Osteocyte (in vitro differentiated cells): ENCODE results near the gene PLRG1. TPM values are rescaled to one million over a fixed set of nuclear protein-coding genes. Genes with fewer than 3 reads are reported as not detected.

Experiments
- DNase-seq: peaks from one replicate; pipeline ENCODE4 v3.0.0; 2021; ENCODE audit warnings: mixed read lengths; ENCODE audit not compliant: unreplicated experiment; ENCODE audit errors: extremely low spot score
- H3K27ac Mint-ChIP-seq: one replicate; pipeline ENCODE4 v1.8.0; 2021; ENCODE audit warnings: mild to moderate bottlenecking, mixed read lengths; ENCODE audit not compliant: unreplicated experiment
- H3K27me3 Mint-ChIP-seq: one replicate; pipeline ENCODE4 v1.8.0; 2021; ENCODE audit warnings: mixed read lengths; ENCODE audit not compliant: unreplicated experiment
- H3K36me3 Mint-ChIP-seq: one replicate; pipeline ENCODE4 v1.8.0; 2021; ENCODE audit warnings: mixed read lengths; ENCODE audit not compliant: unreplicated experiment
- H3K4me1 Mint-ChIP-seq: one replicate; pipeline ENCODE4 v1.8.0; 2021; ENCODE audit warnings: mixed read lengths; ENCODE audit not compliant: unreplicated experiment
- H3K4me3 Mint-ChIP-seq: one replicate; pipeline ENCODE4 v1.8.0; 2021; ENCODE audit warnings: mild to moderate bottlenecking, moderate library complexity, mixed read lengths; ENCODE audit not compliant: unreplicated experiment
- H3K9me3 Mint-ChIP-seq: one replicate; pipeline ENCODE4 v1.8.0; 2021; ENCODE audit warnings: mixed read lengths; ENCODE audit not compliant: unreplicated experiment
- total RNA-seq: library from RNA; stranded (reverse); gene quantifications from 2 replicates; pipeline ENCODE4 v1.2.1, GENCODE V29; 2021
- TF ChIP-seq, protein P1 (sequence below): fragments of 200-600 bp; sonication (generic); IDR thresholded peaks from 2 replicates; pipeline ENCODE4 v1.5.0; 2021; ENCODE audit warnings: antibody characterized with exemption, mild to moderate bottlenecking, moderate library complexity

The PLRG1 gene
- total RNA-seq, 1 donor from 2014 or later = 82.1 TPM

DNA sequence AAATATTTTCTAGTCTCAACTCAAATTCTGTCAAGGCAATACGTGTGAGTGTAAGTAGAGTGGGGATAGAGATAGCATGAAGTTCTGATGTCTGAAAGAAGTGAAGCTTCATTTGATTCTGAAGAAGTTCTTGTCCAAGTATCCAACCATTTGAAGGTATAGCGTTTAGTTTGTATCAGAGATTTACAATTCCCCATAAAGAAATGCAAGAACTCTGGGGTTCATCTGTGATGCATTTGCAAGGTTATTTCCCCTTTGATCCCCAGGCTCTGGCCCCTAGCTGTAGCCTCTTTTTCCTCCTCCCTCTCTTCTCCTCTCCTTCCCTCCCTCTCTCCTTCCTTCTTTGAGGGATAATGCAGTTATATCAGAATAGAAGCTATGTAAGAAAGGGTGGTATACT lies 32.5 kb upstream of the PLRG1 start:
- H3K27ac Mint-ChIP-seq = no peak overlapping the region

DNA sequence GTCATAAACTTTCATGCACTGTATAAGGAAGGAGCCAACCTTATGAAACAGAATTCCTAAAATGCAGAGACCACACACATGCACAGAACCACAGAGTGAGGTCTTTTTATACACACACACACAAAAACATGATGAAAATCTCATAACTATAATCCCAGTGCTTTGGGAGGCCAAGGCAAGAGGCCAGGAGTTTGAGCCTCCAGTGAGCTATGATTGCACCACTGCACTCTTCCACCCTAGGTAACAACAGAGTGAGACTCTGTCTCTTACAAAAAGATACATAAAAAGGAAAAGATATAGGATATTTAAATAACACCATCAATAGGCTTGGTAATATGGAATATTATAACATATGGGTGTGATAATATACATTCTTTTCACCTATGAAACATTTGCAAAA lies 29.7 kb upstream of the PLRG1 start:
- H3K27me3 Mint-ChIP-seq = peaks cover 19% of the 10 kb centered on the region
- no peak for DNase-seq
- no peaks in the 10 kb centered on the region for H3K4me1 Mint-ChIP-seq
- TF ChIP-seq, protein P1, sequence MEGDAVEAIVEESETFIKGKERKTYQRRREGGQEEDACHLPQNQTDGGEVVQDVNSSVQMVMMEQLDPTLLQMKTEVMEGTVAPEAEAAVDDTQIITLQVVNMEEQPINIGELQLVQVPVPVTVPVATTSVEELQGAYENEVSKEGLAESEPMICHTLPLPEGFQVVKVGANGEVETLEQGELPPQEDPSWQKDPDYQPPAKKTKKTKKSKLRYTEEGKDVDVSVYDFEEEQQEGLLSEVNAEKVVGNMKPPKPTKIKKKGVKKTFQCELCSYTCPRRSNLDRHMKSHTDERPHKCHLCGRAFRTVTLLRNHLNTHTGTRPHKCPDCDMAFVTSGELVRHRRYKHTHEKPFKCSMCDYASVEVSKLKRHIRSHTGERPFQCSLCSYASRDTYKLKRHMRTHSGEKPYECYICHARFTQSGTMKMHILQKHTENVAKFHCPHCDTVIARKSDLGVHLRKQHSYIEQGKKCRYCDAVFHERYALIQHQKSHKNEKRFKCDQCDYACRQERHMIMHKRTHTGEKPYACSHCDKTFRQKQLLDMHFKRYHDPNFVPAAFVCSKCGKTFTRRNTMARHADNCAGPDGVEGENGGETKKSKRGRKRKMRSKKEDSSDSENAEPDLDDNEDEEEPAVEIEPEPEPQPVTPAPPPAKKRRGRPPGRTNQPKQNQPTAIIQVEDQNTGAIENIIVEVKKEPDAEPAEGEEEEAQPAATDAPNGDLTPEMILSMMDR = no peak
- H3K4me3 Mint-ChIP-seq = no peak overlapping the region
- H3K9me3 Mint-ChIP-seq = no peaks in the 10 kb centered on the region
- no peak overlapping the region for H3K27ac Mint-ChIP-seq
- H3K36me3 Mint-ChIP-seq = no peaks in the 10 kb centered on the region

More for the DNA sequence above, 32.5 kb upstream of the PLRG1 start:
- peaks cover 19% of the 10 kb centered on the region for H3K27me3 Mint-ChIP-seq
- no peaks in the 10 kb centered on the region for H3K9me3 Mint-ChIP-seq
- H3K36me3 Mint-ChIP-seq = no peaks in the 10 kb centered on the region
- H3K4me1 Mint-ChIP-seq = no peaks in the 10 kb centered on the region
- TF ChIP-seq, protein P1 = no peak
- DNase-seq = no peak
- H3K4me3 Mint-ChIP-seq = no peak overlapping the region

DNA sequence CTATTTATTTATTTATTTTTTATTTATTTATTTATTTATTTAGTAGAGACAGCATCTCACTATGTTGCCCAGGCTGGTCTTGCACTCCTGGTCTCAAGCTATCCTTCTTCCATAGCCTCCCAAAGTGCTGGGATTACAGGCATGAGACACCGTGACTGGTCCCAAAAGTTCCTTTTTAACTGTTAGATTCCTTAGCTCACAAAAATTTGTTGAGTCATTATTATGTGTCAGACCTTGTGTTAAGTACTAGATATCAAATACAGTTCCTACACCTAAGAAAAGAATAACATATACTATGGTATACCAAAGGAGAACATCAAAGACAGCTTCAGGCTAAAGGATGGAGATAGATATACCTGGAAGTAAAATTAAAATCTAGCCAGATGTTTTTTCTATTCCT lies 28.7 kb upstream of the PLRG1 start:
- H3K9me3 Mint-ChIP-seq = no peaks in the 10 kb centered on the region
- no peak for DNase-seq
- H3K27ac Mint-ChIP-seq = no peak overlapping the region
- H3K4me1 Mint-ChIP-seq = no peaks in the 10 kb centered on the region
- no peaks in the 10 kb centered on the region for H3K36me3 Mint-ChIP-seq
- TF ChIP-seq, protein P1 = no peak
- peaks cover 19% of the 10 kb centered on the region for H3K27me3 Mint-ChIP-seq
- H3K4me3 Mint-ChIP-seq = no peak overlapping the region

DNA sequence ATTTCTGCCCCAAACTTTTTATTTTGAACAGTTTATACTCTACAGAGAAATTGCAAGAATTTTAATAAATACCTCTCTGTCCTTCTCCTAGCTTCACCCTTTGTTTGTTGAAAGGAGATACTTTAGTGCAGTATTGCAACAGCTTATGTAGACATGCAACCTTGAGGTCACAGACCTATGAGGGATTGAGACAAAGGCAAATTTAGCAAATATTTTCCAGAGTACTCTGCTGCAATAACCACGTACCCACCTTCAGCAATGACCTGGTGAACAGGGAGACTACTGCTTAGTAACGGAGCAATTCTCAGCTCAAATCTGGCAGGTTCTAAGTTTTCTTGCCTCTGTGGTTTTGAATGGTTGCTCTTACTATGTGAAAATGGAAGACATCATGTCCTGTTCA lies 27.1 kb upstream of the PLRG1 start:
- Mint-ChIP-seq H3K27ac (no peak overlapping the region), H3K4me3 (no peak overlapping the region), H3K27me3 (peaks cover 22% of the 10 kb centered on the region), H3K36me3 (no peaks in the 10 kb centered on the region), H3K9me3 (no peaks in the 10 kb centered on the region), H3K4me1 (no peaks in the 10 kb centered on the region)
- TF ChIP-seq, protein P1 = no peak
- no peak for DNase-seq

DNA sequence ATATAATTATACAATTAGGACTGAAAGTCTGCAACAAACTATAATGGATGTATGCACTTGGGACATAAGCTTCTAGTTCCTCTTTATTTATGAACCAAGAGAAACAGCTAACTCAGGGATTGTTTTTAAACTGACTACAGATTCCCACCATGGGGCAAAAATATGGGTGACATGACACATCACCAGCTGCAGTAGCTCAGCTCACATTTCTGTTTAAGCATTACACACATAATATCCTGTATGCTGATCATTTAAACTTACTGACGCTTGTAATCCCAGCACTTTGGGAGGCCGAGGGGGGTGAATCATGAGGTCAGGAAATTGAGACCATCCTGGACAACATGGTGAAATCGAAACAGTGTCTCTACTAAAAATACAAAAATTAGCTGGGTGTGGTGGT lies 24.1 kb upstream of the PLRG1 start:
- DNase-seq = no peak
- Mint-ChIP-seq H3K27ac (no peak overlapping the region), H3K4me1 (no peaks in the 10 kb centered on the region), H3K9me3 (no peaks in the 10 kb centered on the region), H3K36me3 (no peaks in the 10 kb centered on the region), H3K27me3 (peaks cover 13% of the 10 kb centered on the region), H3K4me3 (no peak overlapping the region)
- TF ChIP-seq, protein P1 = no peak
